ENCODE measurements around the gene USP43.

Gene USP43

DNA sequence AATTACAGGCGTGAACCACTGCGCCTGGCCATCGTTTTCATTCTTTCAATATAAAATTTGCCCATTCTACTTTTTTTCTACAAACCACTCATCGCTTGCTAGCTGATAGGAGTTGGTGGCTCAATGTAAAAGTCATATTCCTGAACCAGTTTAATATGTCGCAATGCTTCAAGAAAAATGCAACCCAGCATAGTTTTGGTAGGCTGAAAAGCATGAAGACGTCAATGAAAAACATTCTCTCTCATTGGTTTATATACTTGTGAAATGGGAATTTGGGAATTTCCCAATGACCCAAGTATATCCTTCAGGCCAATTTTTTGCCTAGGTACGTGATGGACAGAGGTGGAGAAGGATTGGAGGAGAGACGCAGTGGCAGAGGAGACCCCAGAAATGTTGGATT is 26.9 kb downstream of the USP43 start:
- TF ChIP-seq, protein P1, sequence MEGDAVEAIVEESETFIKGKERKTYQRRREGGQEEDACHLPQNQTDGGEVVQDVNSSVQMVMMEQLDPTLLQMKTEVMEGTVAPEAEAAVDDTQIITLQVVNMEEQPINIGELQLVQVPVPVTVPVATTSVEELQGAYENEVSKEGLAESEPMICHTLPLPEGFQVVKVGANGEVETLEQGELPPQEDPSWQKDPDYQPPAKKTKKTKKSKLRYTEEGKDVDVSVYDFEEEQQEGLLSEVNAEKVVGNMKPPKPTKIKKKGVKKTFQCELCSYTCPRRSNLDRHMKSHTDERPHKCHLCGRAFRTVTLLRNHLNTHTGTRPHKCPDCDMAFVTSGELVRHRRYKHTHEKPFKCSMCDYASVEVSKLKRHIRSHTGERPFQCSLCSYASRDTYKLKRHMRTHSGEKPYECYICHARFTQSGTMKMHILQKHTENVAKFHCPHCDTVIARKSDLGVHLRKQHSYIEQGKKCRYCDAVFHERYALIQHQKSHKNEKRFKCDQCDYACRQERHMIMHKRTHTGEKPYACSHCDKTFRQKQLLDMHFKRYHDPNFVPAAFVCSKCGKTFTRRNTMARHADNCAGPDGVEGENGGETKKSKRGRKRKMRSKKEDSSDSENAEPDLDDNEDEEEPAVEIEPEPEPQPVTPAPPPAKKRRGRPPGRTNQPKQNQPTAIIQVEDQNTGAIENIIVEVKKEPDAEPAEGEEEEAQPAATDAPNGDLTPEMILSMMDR (IDR thresholded peaks at IDR 0.05; ENCODE audit: control extremely low read depth, extremely low read depth, low read depth, missing control alignments), result no peak
- DNase-seq (ENCODE audit: extremely low spot score), result no peak
- CTCF ChIA-PET, result no interaction called here
- POLR2A ChIA-PET, result no interaction called here

DNA sequence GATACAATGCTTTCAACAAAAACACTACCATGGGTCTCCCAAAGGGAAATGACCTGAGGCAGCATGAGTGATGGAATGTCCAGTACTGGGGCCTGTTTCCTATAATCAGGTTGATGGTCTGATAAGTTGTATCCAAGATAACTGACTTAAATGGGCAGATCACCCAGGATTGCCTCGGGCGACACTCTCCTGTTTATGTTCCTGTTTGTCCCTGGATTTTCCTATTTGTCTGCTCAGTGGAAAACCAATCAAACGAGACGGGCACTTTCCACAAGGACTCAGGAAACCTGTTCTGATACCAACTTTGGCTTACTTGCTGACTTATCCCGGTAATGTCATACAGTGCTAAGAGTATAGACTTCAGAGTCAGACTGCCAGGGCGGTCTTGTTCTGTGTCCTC is 27.4 kb downstream of the USP43 start:
- POLR2A ChIA-PET, result no interaction called here
- CTCF ChIA-PET, result no interaction called here
- no peak for DNase-seq (ENCODE audit: extremely low spot score)
- TF ChIP-seq, protein P1 (IDR thresholded peaks at IDR 0.05; ENCODE audit: control extremely low read depth, extremely low read depth, low read depth, missing control alignments), result no peak

DNA sequence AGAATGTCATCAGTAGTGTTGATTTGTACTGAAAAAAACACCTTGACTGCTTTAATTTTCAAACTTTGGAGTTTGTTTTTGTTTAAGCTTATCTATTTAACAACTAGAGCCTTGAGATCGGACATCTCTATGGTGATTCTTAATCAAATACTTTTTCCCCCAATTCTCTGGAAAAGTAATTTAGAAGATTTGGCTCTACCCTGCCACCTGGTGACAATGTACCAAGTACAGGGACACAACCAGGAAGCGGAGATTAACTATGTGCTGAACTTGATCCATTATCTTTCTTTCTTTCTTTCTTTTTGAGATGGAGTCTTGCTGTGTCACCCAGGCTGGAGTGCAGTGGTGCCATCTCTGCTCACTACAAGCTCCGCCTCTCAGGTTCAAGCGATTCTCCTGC is 30.8 kb downstream of the USP43 start:
- ChIA-PET POLR2A (no interaction called here), CTCF (interaction anchor here (1.1 to 1.8 kb wide), 3 partner anchors 9 to 99 kb away, joined by 3 to 6 read pairs (median 5); no protein-coding TSS in a partner anchor)
- no peak for DNase-seq (ENCODE audit: extremely low spot score)
- TF ChIP-seq, protein P1 (IDR thresholded peaks at IDR 0.05; ENCODE audit: control extremely low read depth, extremely low read depth, low read depth, missing control alignments), result peak; percentile 15

DNA sequence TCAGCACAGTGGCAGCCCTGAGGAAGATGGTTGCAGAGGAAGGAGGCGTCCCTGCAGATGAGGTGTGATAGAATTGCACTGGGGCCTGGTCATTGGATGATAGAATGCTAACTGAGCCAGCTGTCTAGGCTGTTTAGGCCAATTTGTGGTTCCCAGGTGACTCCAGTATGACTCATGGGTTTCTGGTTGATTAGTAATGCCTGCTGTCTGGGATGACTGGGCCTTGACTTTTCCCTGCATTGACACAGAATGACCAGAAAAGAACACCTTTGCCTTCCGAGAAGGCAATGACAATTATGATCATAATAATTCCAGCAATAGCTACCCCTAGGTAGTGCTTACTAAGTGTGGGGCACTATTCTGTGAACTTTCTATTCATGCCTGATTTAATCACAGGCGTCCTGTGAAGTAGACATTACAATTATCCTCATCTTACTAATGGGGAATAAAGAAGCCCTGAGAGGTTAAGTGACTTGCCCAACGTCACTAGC is 31.5 kb downstream of the USP43 start:
- POLR2A ChIA-PET, result interaction anchor here (0.6 kb wide), 1 partner anchor 44 kb away, joined by 3 read pairs; no protein-coding TSS in a partner anchor

DNA sequence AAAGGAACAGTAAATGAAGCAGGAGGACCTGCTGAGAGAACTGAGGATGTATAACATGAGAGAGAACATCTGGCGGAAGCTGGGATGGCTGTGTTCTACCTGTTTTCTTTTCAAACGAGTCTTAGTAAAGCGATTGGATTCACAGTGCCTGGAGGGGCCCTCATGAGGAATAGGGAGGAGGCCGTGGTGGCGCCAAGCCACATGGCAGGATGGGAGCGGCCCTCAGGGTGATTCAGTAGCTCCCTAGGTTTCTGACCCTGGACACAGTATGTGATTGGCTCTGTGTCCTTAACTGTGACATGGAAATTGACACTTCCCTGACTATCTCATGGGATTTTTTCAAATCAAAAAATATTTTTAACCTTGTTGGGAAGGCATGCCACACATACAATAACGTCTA is 32.1 kb downstream of the USP43 start:
- CTCF ChIA-PET, result interaction anchor here (1.2 to 1.8 kb wide), 2 partner anchors 10 to 21 kb away, joined by 3 to 5 read pairs; no protein-coding TSS in a partner anchor
- TF ChIP-seq, protein P1 (IDR thresholded peaks at IDR 0.05; ENCODE audit: control extremely low read depth, extremely low read depth, low read depth, missing control alignments), result no peak
- POLR2A ChIA-PET, result interaction anchor here (0.6 kb wide), 1 partner anchor 43 kb away, joined by 3 read pairs; no protein-coding TSS in a partner anchor

More for the DNA sequence above, 31.5 kb downstream of the USP43 start:
- CTCF ChIA-PET, result interaction anchor here (1.2 to 1.8 kb wide), 2 partner anchors 10 to 22 kb away, joined by 3 to 5 read pairs; no protein-coding TSS in a partner anchor
- peak; percentile 26 for DNase-seq (ENCODE audit: extremely low spot score)
- TF ChIP-seq, protein P1 (IDR thresholded peaks at IDR 0.05; ENCODE audit: control extremely low read depth, extremely low read depth, low read depth, missing control alignments), result no peak

DNA sequence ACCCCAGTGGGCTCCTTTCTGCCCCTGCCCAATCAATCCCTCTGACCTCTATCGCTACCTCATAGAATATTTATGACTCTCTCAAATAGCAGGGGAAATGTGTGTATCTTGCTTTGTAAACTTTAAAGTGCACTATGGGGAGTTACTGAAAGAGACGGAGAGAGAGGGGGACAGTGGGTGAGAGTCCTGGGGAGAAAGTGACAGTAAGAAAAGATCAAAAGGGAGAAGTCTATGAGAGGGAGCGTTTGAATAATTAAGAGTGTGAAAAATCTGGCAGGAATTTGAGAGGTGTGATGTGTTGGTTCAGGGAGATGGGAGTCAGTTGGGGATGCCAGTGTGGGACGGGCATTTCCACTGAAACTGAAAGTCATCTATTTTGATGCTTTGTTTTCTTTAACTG is 32.6 kb downstream of the USP43 start:
- TF ChIP-seq, protein P1 (IDR thresholded peaks at IDR 0.05; ENCODE audit: control extremely low read depth, extremely low read depth, low read depth, missing control alignments), result no peak
- POLR2A ChIA-PET, result no interaction called here
- CTCF ChIA-PET, result interaction anchor here (1.2 to 1.8 kb wide), 2 partner anchors 11 to 21 kb away, joined by 3 to 5 read pairs; no protein-coding TSS in a partner anchor
- DNase-seq (ENCODE audit: extremely low spot score), result no peak

More for the DNA sequence above, 32.1 kb downstream of the USP43 start:
- no peak for DNase-seq (ENCODE audit: extremely low spot score)
